HepG2 (cell line): ENCODE data around the gene NDP. TPM values are rescaled to one million over a fixed set of nuclear protein-coding genes. Genes with fewer than 3 reads are reported as not detected.

ENCODE experiments used
- ATAC-seq: fragments of 200-7000 bp; cut with Tn5 transposase; 3 replicates; pipeline ENCODE4 v1.9.1; 2020; ENCODE audit warnings: mild to moderate bottlenecking, moderate library complexity
- BruUV-seq: library from RNA; stranded (reverse); fragments of 400-500 nt; replicated peaks from 2 replicates; lab custom pipeline; 2021; lab: Mats Ljungman, UMichigan
- CTCF ChIA-PET: fragments of 300-600 bp; formaldehyde crosslinking; extraction: SDS; loops from one replicate; lab custom pipeline; 2021; ENCODE audit warnings: low total read pairs, inconsistent platforms, low intra/inter-chr PET ratio; lab: Yijun Ruan, JAX
- POLR2A ChIA-PET: fragments of 350-600 bp; sonication (Branson Sonifier 250); formaldehyde crosslinking; loops from one replicate; lab custom pipeline; 2020; ENCODE audit warnings: antibody characterized with exemption, inconsistent platforms; lab: Yijun Ruan, JAX
- DNase-seq: peaks from one replicate; pipeline ENCODE4 v3.0.0-alpha.2; 2015; ENCODE audit warnings: low spot score
- FAIRE-seq: peaks from 3 replicates; lab custom pipeline; 2011; peaks lifted over from hg19 to GRCh38; lab: Jason Lieb, UNC
- H2AFZ ChIP-seq: one replicate; pipeline ENCODE4 v1.6.1; 2011; ENCODE audit warnings: low read length, inconsistent platforms
- H3K27ac ChIP-seq: fragments of 300-600 bp; 3 replicates; pipeline ENCODE4 v1.8.0; 2011; ENCODE audit warnings: mixed run types, mild to moderate bottlenecking, mixed read lengths, low read length, inconsistent platforms; ENCODE audit not compliant: insufficient read depth; ENCODE audit errors: extremely low read length
- H3K27me3 ChIP-seq, 2 experiments: fragments of 200-600 bp in 1 of 2; 2 replicates in 1 of 2; 3 replicates in 1 of 2; pipeline versions ENCODE4 v1.6.0 to v1.8.0; 2011; ENCODE audit warnings: low read length in 2 of 2, mild to moderate bottlenecking in 2 of 2, moderate library complexity in 2 of 2, inconsistent platforms in 1 of 2; ENCODE audit not compliant: insufficient read depth in 2 of 2, control insufficient read depth in 1 of 2
- H3K36me3 ChIP-seq, 2 experiments: fragments of 200-600 bp in 1 of 2; replicated peaks in 1 of 2; 2 replicates in 1 of 2; 3 replicates in 1 of 2; pipeline versions ENCODE4 v1.5.1 to v1.8.0; 2011; ENCODE audit warnings: low read length in 2 of 2, inconsistent platforms in 1 of 2; ENCODE audit not compliant: insufficient read depth in 2 of 2, control insufficient read depth in 1 of 2
- H3K4me1 ChIP-seq: 2 replicates; pipeline ENCODE4 v1.5.1; 2012; ENCODE audit warnings: low read length, inconsistent platforms; ENCODE audit not compliant: insufficient read depth
- H3K4me2 ChIP-seq: 2 replicates; pipeline ENCODE4 v1.6.0; 2011; ENCODE audit warnings: low read depth, low read length, inconsistent platforms
- H3K4me3 ChIP-seq, 3 experiments: fragments of 200-600 bp in 1 of 3; sonication (generic), shearing (Covaris generic) in 1 of 3; replicated peaks in 1 of 3; 2 replicates each; pipeline ENCODE4 v1.5.1; 2011 to 2016; ENCODE audit warnings: low read length in 3 of 3, inconsistent platforms in 2 of 3, low read depth in 2 of 3, mild to moderate bottlenecking in 2 of 3, control low read depth in 1 of 3, mixed read lengths in 1 of 3; ENCODE audit not compliant: insufficient read depth in 1 of 3
- H3K79me2 ChIP-seq: one replicate; pipeline ENCODE4 v1.6.1; 2011; ENCODE audit warnings: low read length, inconsistent platforms; ENCODE audit not compliant: insufficient read depth
- H3K9ac ChIP-seq: 2 replicates; pipeline ENCODE4 v1.6.0; 2011; ENCODE audit warnings: mild to moderate bottlenecking, low read depth, low read length, inconsistent platforms; ENCODE audit not compliant: insufficient read depth
- H3K9me3 ChIP-seq: 2 replicates; pipeline ENCODE4 v1.5.1; 2012; ENCODE audit warnings: mild to moderate bottlenecking, low read length
- H4K20me1 ChIP-seq: 2 replicates; pipeline ENCODE4 v1.6.0; 2011; ENCODE audit warnings: inconsistent platforms, mild to moderate bottlenecking, low read length, moderate library complexity; ENCODE audit not compliant: insufficient read depth
- ARNT2 ChIP-seq: sonication (generic); formaldehyde crosslinking; IDR thresholded peaks from 2 replicates; pipeline ENCODE4 v1.8.0; 2022; ENCODE audit warnings: mild to moderate bottlenecking, low read depth, missing genetic modification reagents, moderate library complexity
- DRAP1 ChIP-seq: IDR thresholded peaks from 2 replicates; pipeline ENCODE4 v1.6.1; 2016; ENCODE audit warnings: missing genetic modification reagents, missing compliant biosample characterization
- MED13 ChIP-seq: sonication (generic); formaldehyde crosslinking; IDR thresholded peaks from 2 replicates; pipeline ENCODE4 v1.5.0; 2020; ENCODE audit warnings: missing genetic modification reagents
- ZNF17 ChIP-seq: sonication (generic); formaldehyde crosslinking; IDR thresholded peaks from 2 replicates; pipeline ENCODE4 v1.5.0; 2020; ENCODE audit warnings: mild to moderate bottlenecking, missing genetic modification reagents
- ZNF318 ChIP-seq: sonication (generic); formaldehyde crosslinking; IDR thresholded peaks from 2 replicates; pipeline ENCODE4 v1.4.0; 2020; ENCODE audit warnings: mild to moderate bottlenecking, missing genetic modification reagents
- ZNF383 ChIP-seq: sonication (generic); formaldehyde crosslinking; IDR thresholded peaks from 2 replicates; pipeline ENCODE4 v1.4.0; 2020; ENCODE audit warnings: missing genetic modification reagents, mild to moderate bottlenecking, borderline replicate concordance
- ZNF607 ChIP-seq: sonication (generic); formaldehyde crosslinking; IDR thresholded peaks from 2 replicates; pipeline ENCODE4 v1.5.1; 2020; ENCODE audit warnings: missing genetic modification reagents, mild to moderate bottlenecking, borderline replicate concordance
- WGBS: methylation state at CpG from one replicate; pipeline ENCODE4 v1.1.6; 2017; ENCODE audit warnings: low lambda C conversion rate; 5-methylcytosine and 5-hydroxymethylcytosine counted together
- in situ Hi-C: cut with HindIII; loops from 2 replicates; pipeline ENCODE4 v1.10.0; 2017; ENCODE audit warnings: low pct_unique_long_range_greater_than_20kb; ENCODE audit not compliant: extremely low pct_ligation_motif_present
- intact Hi-C: fragments of 100-400 bp; cut with micrococcal nuclease; formaldehyde crosslinking; loops from one replicate; pipeline ENCODE4 v1.10.0; 2022; ENCODE audit not compliant: unreplicated experiment
- polyA plus RNA-seq, 8 experiments: library from polyadenylated mRNA; depleted of rRNA in 3 of 8; stranded (reverse) in 7 of 8; unstranded in 1 of 8; fragments of >200 nt; fragmentation: Illumina TruSeq in 4 of 8; extraction: Trizol in 4 of 8; gene quantifications; 2 replicates each; pipeline versions ENCODE4 v1.2.1 to v1.2.3, GENCODE V29; 2011 to 2016; ENCODE audit warnings: low read depth in 4 of 8, missing spikeins in 1 of 8, mixed read lengths in 1 of 8; ENCODE audit not compliant: insufficient read depth in 1 of 8
- total RNA-seq, 5 experiments: library from RNA; depleted of rRNA; stranded (reverse); fragments of >200 nt; fragmentation: Illumina TruSeq; extraction: Trizol; gene quantifications; 2 replicates each; pipeline ENCODE4 v1.2.3, GENCODE V29; 2016; ENCODE audit warnings: low read depth in 1 of 5
- TF ChIP-seq, protein P1 (sequence below): sonication (generic); formaldehyde crosslinking; IDR thresholded peaks from 2 replicates; pipeline ENCODE4 v1.5.0; 2020; ENCODE audit warnings: mild to moderate bottlenecking, missing genetic modification reagents

NDP gene
- total and polyA plus RNA-seq, 2 of the 13 experiments (the other 11 are each of a cell fraction or from before 2014, with no cell fraction given), result not detected

DNA sequence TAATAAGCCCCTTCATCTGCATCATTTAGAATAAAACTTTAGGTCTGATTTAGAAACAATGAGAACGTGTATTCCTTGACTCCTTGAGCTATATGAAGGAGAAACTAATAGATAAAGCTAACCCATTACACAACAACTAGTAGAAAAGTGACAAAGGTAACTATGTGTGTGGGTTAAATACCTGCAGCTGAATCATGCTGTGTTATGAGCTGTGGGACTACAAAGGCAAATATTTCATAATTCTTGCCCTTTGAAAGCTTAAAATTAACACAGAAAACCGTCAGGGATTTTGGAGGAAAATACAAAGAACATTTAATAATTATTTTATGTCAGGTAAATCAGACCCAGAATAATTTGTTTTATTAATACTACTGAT lies 898 bp upstream of the NDP start (continued):
- TF ChIP-seq DRAP1 (no peak), ARNT2 (CRISPR knock-in tag) (no peak), MED13 (CRISPR knock-in tag) (no peak)

GRCh38 chrX:43971966-43972961 lies 926 bp downstream of the NDP start:
- Histone ChIP-seq H3K79me2 (no peaks in the 10 kb centered on the region), H3K9ac (no peak overlapping the region), H2AFZ (no peak overlapping the region), H4K20me1 (no peaks in the 10 kb centered on the region), H3K4me2 (no peak overlapping the region), H3K4me1 (no peaks in the 10 kb centered on the region), H3K36me3 (no peaks in the 10 kb centered on the region), H3K9me3 (no peaks in the 10 kb centered on the region), H3K27ac (no peak overlapping the region), H3K27me3 (no peaks in the 10 kb centered on the region; a peak in 1 of 5 replicates), H3K4me3 (no peak overlapping the region)
- intact Hi-C loops, result no loop called here
- FAIRE-seq, result no peak
- TF ChIP-seq ZNF383 (CRISPR knock-in tag), result no peak
- no peak for TF ChIP-seq ZNF607 (CRISPR knock-in tag)
- no peak for TF ChIP-seq ZNF318 (CRISPR knock-in tag)
- TF ChIP-seq, protein P1, sequence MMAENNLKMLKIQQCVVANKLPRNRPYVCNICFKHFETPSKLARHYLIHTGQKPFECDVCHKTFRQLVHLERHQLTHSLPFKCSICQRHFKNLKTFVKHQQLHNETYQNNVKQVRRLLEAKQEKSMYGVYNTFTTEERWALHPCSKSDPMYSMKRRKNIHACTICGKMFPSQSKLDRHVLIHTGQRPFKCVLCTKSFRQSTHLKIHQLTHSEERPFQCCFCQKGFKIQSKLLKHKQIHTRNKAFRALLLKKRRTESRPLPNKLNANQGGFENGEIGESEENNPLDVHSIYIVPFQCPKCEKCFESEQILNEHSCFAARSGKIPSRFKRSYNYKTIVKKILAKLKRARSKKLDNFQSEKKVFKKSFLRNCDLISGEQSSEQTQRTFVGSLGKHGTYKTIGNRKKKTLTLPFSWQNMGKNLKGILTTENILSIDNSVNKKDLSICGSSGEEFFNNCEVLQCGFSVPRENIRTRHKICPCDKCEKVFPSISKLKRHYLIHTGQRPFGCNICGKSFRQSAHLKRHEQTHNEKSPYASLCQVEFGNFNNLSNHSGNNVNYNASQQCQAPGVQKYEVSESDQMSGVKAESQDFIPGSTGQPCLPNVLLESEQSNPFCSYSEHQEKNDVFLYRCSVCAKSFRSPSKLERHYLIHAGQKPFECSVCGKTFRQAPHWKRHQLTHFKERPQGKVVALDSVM, result no peak
- TF ChIP-seq ZNF17 (CRISPR knock-in tag), result no peak
- WGBS, result 34% methylated on average over 17 of the region's 19 CpGs
- DNase-seq, result no peak
- ChIA-PET CTCF (no interaction called here), POLR2A (interaction anchor here (0.6 kb wide), 1 partner anchor 198 kb away, joined by 3 read pairs; no protein-coding TSS in a partner anchor)
- no peak for ATAC-seq
- BruUV-seq, result no TSS peak
- in situ Hi-C loops, result loop anchor here (25.0 kb wide), 2 partner anchors 390 to 1215 kb away; no protein-coding TSS in a partner anchor
